ENCODE data around the gene SLC4A5.

DNA sequence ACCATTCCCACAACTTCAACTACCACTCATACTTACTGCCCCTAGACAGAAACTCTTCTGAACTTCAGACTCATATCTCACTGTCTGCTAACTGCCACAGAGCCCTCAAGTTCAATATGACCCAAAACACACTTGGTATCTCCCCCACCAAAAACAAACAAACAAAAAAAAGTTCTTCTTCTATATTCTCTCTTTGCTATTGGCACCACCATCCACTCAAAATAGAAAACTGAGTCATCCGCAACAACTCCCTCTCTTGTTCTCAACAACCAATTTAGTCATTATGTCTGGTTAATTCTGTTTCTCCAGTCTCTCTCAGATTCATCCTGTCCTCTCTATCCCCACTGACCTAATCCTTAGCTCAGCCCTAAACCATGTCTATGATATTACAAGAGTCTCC, 44.1 kb upstream of the SLC4A5 start:
- TF ChIP-seq CTCF (IDR thresholded peaks at IDR 0.05) (no peak), POLR2A (IDR thresholded peaks at IDR 0.05) (no peak)

All from esophagus squamous epithelium (tissue), 4 donors.